Ovary (tissue), 9 donors: Measurements from ENCODE around the gene RASGEF1C. TPM values are rescaled to one million over a fixed set of nuclear protein-coding genes. Genes with fewer than 3 reads are reported as not detected.

Experiments used
- DNase-seq, 5 donors: peaks; one replicate each; pipeline ENCODE4 v3.0.0-alpha.2; 2019 to 2020
- H3K27ac ChIP-seq, 2 donors: fragments of 200-600 bp; one replicate each; pipeline versions ENCODE4 v1.5.1 to v1.8.0; 2019 to 2022
- H3K27me3 ChIP-seq: fragments of 200-600 bp; one replicate; pipeline ENCODE4 v1.8.0; 2022
- H3K36me3 ChIP-seq: fragments of 200-600 bp; sonication (generic); one replicate; pipeline ENCODE4 v1.5.1; 2019
- H3K4me1 ChIP-seq: one replicate; pipeline ENCODE4 v1.8.1; 2013; ENCODE audit warnings: mild to moderate bottlenecking, moderate library complexity; ENCODE audit not compliant: insufficient read depth
- H3K4me3 ChIP-seq: fragments of 200-600 bp; sonication (generic); one replicate; pipeline ENCODE4 v1.5.1; 2017
- H3K9me3 ChIP-seq, 2 donors: fragments of 200-600 bp in 1 of 2; sonication (generic) in 1 of 2; one replicate each; pipeline versions ENCODE4 v1.5.1 to v1.8.1; 2013 to 2019; ENCODE audit warnings: mild to moderate bottlenecking in 1 of 2, moderate library complexity in 1 of 2
- CTCF ChIP-seq, 3 donors: fragments of 450-650 bp in 2 of 3; fragments of 200-600 bp in 1 of 3; IDR thresholded peaks; one replicate each; pipeline versions ENCODE4 v1.5.1 to v1.8.0; 2016 to 2022; ENCODE audit warnings: antibody characterized with exemption in 3 of 3, mild to moderate bottlenecking in 1 of 3
- EP300 ChIP-seq: sonication (generic); formaldehyde crosslinking; IDR thresholded peaks from one replicate; pipeline ENCODE4 v1.6.1; 2017; ENCODE audit warnings: antibody characterized with exemption
- POLR2A ChIP-seq: fragments of 450-650 bp; IDR thresholded peaks from one replicate; pipeline ENCODE4 v1.6.1; 2017; ENCODE audit warnings: antibody characterized with exemption, mild to moderate bottlenecking, moderate library complexity
- WGBS, 3 donors: extraction: QIAGEN DNeasy Blood & Tissue Kit in 1 of 3; methylation state at CpG; one replicate each; pipeline versions ENCODE4 v1.1.5 to v1.1.7; 2013 to 2017; 5-methylcytosine and 5-hydroxymethylcytosine counted together
- intact Hi-C, 4 donors: fragments of 100-400 bp; cut with DNase I; formaldehyde crosslinking; loops; one replicate each; pipeline versions ENCODE4 v1.11.0 to v1.15.1; 2022 to 2023
- polyA plus RNA-seq, 2 donors: library from polyadenylated mRNA; stranded (reverse); fragments of 200-250 nt in 1 of 2; fragments of 350-450 nt in 1 of 2; fragmentation: Illumina TruSeq in 1 of 2; extraction: RNeasy Lipid Tissue Mini Kit (QIAGEN cat#74804) in 1 of 2; gene quantifications; one replicate each; pipeline ENCODE4 v1.2.3, GENCODE V29; 2013 to 2014
- total RNA-seq, 7 donors: library from RNA; depleted of rRNA in 2 of 7; stranded (reverse); fragments of >200 nt in 2 of 7; fragmentation: NEBNext Ultra II Directional in 3 of 7; extraction: Animal tissue kit (Norgen Biotek cat#: 25700) in 3 of 7; gene quantifications; one replicate each; pipeline versions ENCODE4 v1.1.0 to v1.2.4, GENCODE V29; 2016 to 2023
- donor health status: DM: no; HTN: no; CAD: no; lungs with moderate emphysema.
- donor health status: DM: no; HTN: no; CAD: no.
- donor health status: Bipolar disorder and iron deficiency.
- donor health status: DM: yes; HTN: yes; CAD: no.
- donor health status: DM: no; HTN: no; CAD: no.
- donor health status: DM: yes; HTN: yes; CAD: no.

Gene RASGEF1C
- total and polyA plus RNA-seq, 9 donors: 0.13 to 0.97 (median 0.38) TPM; not detected in 2

- TF ChIP-seq POLR2A (no peak), EP300 (no peak), CTCF (IDR thresholded peaks at IDR 0.05) (no peak)
- H3K4me3 ChIP-seq: no peak overlapping the region
- peaks cover 13 to 57% of the 10 kb centered on the region in 2 donors for H3K9me3 ChIP-seq
- H3K4me1 ChIP-seq: no peaks in the 10 kb centered on the region
- H3K27ac ChIP-seq: no peak overlapping the region
- no peaks in the 10 kb centered on the region for H3K36me3 ChIP-seq
- no peak for DNase-seq
- 96 to 99% (median 97%) methylated on average over 4 of the region's 4 CpGs for WGBS, 3 donors
- no peaks in the 10 kb centered on the region for H3K27me3 ChIP-seq
- intact Hi-C loops: no loop called here
These were observed 41.3 kb upstream of the RASGEF1C start for GRCh38 chr5:180250329-180250728.

GRCh38 chr5:180241600-180241999 is 32.6 kb upstream of the RASGEF1C start:
- intact Hi-C loops: no loop called here
- Histone ChIP-seq H3K4me1 (no peaks in the 10 kb centered on the region), H3K9me3 (no peaks in the 10 kb centered on the region), H3K27ac (no peak overlapping the region), H3K36me3 (no peaks in the 10 kb centered on the region), H3K4me3 (no peak overlapping the region), H3K27me3 (no peaks in the 10 kb centered on the region)
- DNase-seq: no peak
- WGBS, 3 donors: 94 to 98% (median 94%) methylated on average over 5 of the region's 5 CpGs
- TF ChIP-seq POLR2A (no peak), CTCF (IDR thresholded peaks at IDR 0.05) (no peak), EP300 (no peak)

- no peak overlapping the region for H3K4me3 ChIP-seq
- no peak overlapping the region for H3K27ac ChIP-seq
- H3K9me3 ChIP-seq: no peaks in the 10 kb centered on the region
- no peaks in the 10 kb centered on the region for H3K27me3 ChIP-seq
- no peak for TF ChIP-seq EP300
- TF ChIP-seq POLR2A: no peak
- no peak for TF ChIP-seq CTCF (IDR thresholded peaks at IDR 0.05)
- intact Hi-C loops: no loop called here
- WGBS, 3 donors: 98 to 100% (median 100%) methylated on average over 2 of the region's 2 CpGs
- H3K36me3 ChIP-seq: no peaks in the 10 kb centered on the region
- DNase-seq: no peak
- no peaks in the 10 kb centered on the region for H3K4me1 ChIP-seq
These were observed 29.6 kb upstream of the RASGEF1C start for GRCh38 chr5:180238631-180239030.

- Histone ChIP-seq H3K4me1 (no peaks in the 10 kb centered on the region), H3K36me3 (no peaks in the 10 kb centered on the region), H3K4me3 (no peak overlapping the region), H3K27ac (no peak overlapping the region), H3K9me3 (no peaks in the 10 kb centered on the region), H3K27me3 (no peaks in the 10 kb centered on the region)
- intact Hi-C loops: no loop called here
- DNase-seq: no peak
- WGBS, 3 donors: 91 to 100% (median 96%) methylated on average over 1 of the region's 1 CpG
- TF ChIP-seq POLR2A (no peak), CTCF (IDR thresholded peaks at IDR 0.05) (no peak), EP300 (no peak)
These were observed 26.8 kb upstream of the RASGEF1C start for GRCh38 chr5:180235846-180236245.
